Skeletal muscle tissue (tissue), 4 donors: ENCODE data around the gene CD1D. TPM values are rescaled to one million over a fixed set of nuclear protein-coding genes. Genes with fewer than 3 reads are reported as not detected.

ENCODE experiments used
- H3K27ac ChIP-seq: one replicate; pipeline ENCODE4 v1.7.0; 2013; ENCODE audit warnings: mild to moderate bottlenecking, low read depth, low read length, inconsistent platforms
- H3K27me3 ChIP-seq, 3 donors: one replicate each; pipeline ENCODE4 v1.7.0; 2013; ENCODE audit warnings: low read length in 3 of 3; ENCODE audit not compliant: control insufficient read depth in 3 of 3, insufficient read depth in 3 of 3
- H3K36me3 ChIP-seq, 3 donors: one replicate each; pipeline ENCODE4 v1.7.0; 2013; ENCODE audit warnings: low read length in 3 of 3; ENCODE audit not compliant: control insufficient read depth in 3 of 3, insufficient read depth in 3 of 3
- H3K4me1 ChIP-seq, 3 donors: one replicate each; pipeline ENCODE4 v1.7.0; 2013; ENCODE audit warnings: low read length in 3 of 3, mild to moderate bottlenecking in 3 of 3; ENCODE audit not compliant: control insufficient read depth in 3 of 3, insufficient read depth in 3 of 3
- H3K4me3 ChIP-seq, 3 donors: one replicate each; pipeline ENCODE4 v1.7.0; 2013; ENCODE audit warnings: low read length in 3 of 3
- H3K9ac ChIP-seq, 3 donors: one replicate each; pipeline ENCODE4 v1.7.0; 2013; ENCODE audit warnings: low read length in 3 of 3, mild to moderate bottlenecking in 3 of 3, moderate library complexity in 2 of 3, low read depth in 1 of 3
- H3K9me3 ChIP-seq, 3 donors: one replicate each; pipeline ENCODE4 v1.7.0; 2013; ENCODE audit warnings: low read length in 3 of 3; ENCODE audit not compliant: control insufficient read depth in 3 of 3
- total RNA-seq: library from RNA; depleted of rRNA; stranded (reverse); fragments of >200 nt; gene quantifications from one replicate; pipeline ENCODE4 v1.2.3, GENCODE V29; 2014
- donor health status: Osteomylitis.

The CD1D gene
- total RNA-seq, 1 donor from 2014 or later, result 1.0 TPM

GRCh38 chr1:158188611-158189010 is 7.9 kb downstream of the CD1D start:
- H3K36me3 ChIP-seq, result peaks cover 0 to 4% (median 0%) of the 10 kb centered on the region in 3 donors
- no peaks in the 10 kb centered on the region for H3K4me1 ChIP-seq
- peaks cover 2 to 8% (median 3%) of the 10 kb centered on the region in 3 donors for H3K27me3 ChIP-seq
- H3K4me3 ChIP-seq, result no peak overlapping the region
- no peak overlapping the region for H3K27ac ChIP-seq
- no peaks in the 10 kb centered on the region for H3K9me3 ChIP-seq
- H3K9ac ChIP-seq, result no peak overlapping the region

- no peak overlapping the region for H3K4me3 ChIP-seq
- H3K27ac ChIP-seq, result no peak overlapping the region
- H3K9me3 ChIP-seq, result no peaks in the 10 kb centered on the region
- H3K27me3 ChIP-seq, result peaks cover 0 to 5% (median 3%) of the 10 kb centered on the region in 3 donors
- H3K36me3 ChIP-seq, result peaks cover 0 to 4% (median 0%) of the 10 kb centered on the region in 3 donors
- no peak overlapping the region for H3K9ac ChIP-seq
- H3K4me1 ChIP-seq, result no peaks in the 10 kb centered on the region
Measured at GRCh38 chr1:158189624-158190023, 8.9 kb downstream of the CD1D start.

DNA sequence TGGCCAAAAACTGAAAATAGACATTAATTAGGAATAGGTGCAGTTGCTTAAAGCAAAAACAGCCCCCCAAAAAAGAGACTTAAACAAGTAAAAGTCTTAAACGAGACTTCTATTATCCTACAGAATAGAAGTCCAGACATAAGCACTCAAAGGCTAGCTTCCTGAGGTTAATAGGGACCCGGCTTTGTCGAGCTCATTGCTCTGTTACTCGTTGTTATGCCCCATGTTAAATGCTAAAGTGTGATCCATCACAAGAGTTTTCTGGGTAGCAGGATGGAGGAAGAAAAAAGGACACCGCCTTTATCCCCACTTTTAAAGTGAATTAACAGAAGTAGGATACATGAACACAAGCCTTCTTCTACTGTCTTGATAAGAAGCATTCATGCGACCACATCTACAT is 10.6 kb downstream of the CD1D start:
- Histone ChIP-seq H3K9me3 (no peaks in the 10 kb centered on the region), H3K4me1 (no peaks in the 10 kb centered on the region), H3K4me3 (no peak overlapping the region), H3K27me3 (peaks cover 0 to 5% (median 3%) of the 10 kb centered on the region in 3 donors), H3K27ac (no peak overlapping the region), H3K9ac (no peak overlapping the region), H3K36me3 (no peaks in the 10 kb centered on the region)

GRCh38 chr1:158196461-158196860 is 15.8 kb downstream of the CD1D start:
- no peak overlapping the region for H3K27ac ChIP-seq
- H3K4me3 ChIP-seq, result no peak overlapping the region
- no peak overlapping the region for H3K9ac ChIP-seq
- no peaks in the 10 kb centered on the region for H3K4me1 ChIP-seq
- no peaks in the 10 kb centered on the region for H3K9me3 ChIP-seq
- peaks cover 0 to 3% (median under 1%) of the 10 kb centered on the region in 3 donors for H3K27me3 ChIP-seq
- H3K36me3 ChIP-seq, result no peaks in the 10 kb centered on the region

- peaks cover 0 to 4% (median 0%) of the 10 kb centered on the region in 3 donors for H3K27me3 ChIP-seq
- no peak overlapping the region for H3K9ac ChIP-seq
- no peak overlapping the region for H3K4me3 ChIP-seq
- no peaks in the 10 kb centered on the region for H3K9me3 ChIP-seq
- no peak overlapping the region for H3K27ac ChIP-seq
- H3K36me3 ChIP-seq, result no peaks in the 10 kb centered on the region
- H3K4me1 ChIP-seq, result no peaks in the 10 kb centered on the region
Measured at GRCh38 chr1:158199849-158200248, 19.2 kb downstream of the CD1D start.

DNA sequence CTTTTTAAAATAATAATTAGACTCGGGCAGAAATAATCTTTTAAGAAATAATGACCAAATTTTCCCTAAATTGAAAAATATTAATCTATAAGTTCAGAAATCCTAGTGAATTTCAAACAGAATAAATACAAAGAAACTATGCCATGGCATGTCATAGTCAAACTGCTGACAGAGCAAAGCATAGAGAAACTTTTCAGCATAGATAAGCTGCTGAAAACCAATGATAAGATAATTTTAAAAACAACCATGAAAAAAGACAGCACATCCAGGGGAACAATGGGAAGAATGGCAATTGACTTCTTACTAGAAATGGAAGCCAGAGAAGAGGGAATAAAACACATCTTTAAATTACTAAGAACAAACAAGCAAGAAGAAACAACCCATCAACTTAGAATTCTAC is 19.8 kb downstream of the CD1D start:
- Histone ChIP-seq H3K36me3 (no peaks in the 10 kb centered on the region), H3K9ac (no peak overlapping the region), H3K9me3 (no peaks in the 10 kb centered on the region), H3K4me3 (no peak overlapping the region), H3K4me1 (no peaks in the 10 kb centered on the region), H3K27ac (no peak overlapping the region), H3K27me3 (peaks cover 0 to 4% (median 0%) of the 10 kb centered on the region in 3 donors)

GRCh38 chr1:158203693-158204457 is 23.2 kb downstream of the CD1D start:
- no peaks in the 10 kb centered on the region for H3K4me1 ChIP-seq
- no peaks in the 10 kb centered on the region for H3K36me3 ChIP-seq
- H3K9me3 ChIP-seq, result no peaks in the 10 kb centered on the region
- H3K9ac ChIP-seq, result no peak overlapping the region
- H3K27me3 ChIP-seq, result peaks cover 0 to 4% (median 0%) of the 10 kb centered on the region in 3 donors
- H3K27ac ChIP-seq, result no peak overlapping the region
- no peak overlapping the region for H3K4me3 ChIP-seq

DNA sequence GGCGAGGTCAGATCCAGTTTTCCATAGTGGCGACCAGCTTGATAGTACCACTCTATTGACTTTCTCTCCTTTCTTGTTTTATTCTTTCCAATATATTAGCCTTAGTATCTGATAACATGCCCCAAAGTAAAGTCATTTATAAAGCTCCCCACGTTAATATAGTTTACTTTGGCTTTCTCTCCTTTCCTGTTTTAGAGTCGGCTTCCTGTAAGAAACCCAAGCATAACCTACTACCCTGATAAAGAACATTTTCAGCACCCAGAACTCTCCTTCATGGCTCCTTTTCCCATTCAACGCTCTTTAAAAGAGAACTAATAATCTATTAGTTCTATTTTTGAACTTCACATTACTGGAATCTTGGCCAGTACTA is 23.7 kb downstream of the CD1D start:
- peaks cover 0 to 4% (median 0%) of the 10 kb centered on the region in 3 donors for H3K27me3 ChIP-seq
- H3K36me3 ChIP-seq, result no peaks in the 10 kb centered on the region
- no peak overlapping the region for H3K4me3 ChIP-seq
- no peak overlapping the region for H3K9ac ChIP-seq
- no peaks in the 10 kb centered on the region for H3K4me1 ChIP-seq
- no peak overlapping the region for H3K27ac ChIP-seq
- H3K9me3 ChIP-seq, result no peaks in the 10 kb centered on the region

DNA sequence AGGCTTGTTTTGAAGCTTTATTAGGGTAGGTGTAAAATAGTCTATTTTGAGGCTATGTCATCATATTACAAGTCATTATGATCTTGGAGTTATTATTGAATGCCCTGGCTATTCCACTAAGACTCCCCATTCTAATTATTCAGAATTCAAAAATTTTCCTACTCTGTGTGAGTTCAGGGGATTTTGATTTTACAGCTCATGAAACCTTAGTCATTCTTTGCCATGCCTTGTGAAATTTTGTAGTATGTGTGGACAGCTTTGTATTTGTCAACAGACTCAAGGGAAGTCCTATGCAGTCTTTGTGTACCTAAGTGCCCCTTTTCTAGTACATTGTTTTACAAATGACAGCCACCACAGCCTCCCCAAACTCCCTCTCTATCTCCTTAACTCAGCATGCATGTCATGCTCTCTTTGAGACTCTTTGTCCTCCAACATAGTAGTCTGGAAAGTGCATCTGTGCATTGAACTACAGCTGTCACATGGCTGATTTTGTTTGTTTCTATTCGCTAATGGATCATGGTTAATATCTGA is 28.0 kb downstream of the CD1D start:
- Histone ChIP-seq H3K4me3 (no peak overlapping the region), H3K9ac (no peak overlapping the region), H3K9me3 (no peaks in the 10 kb centered on the region), H3K27ac (no peak overlapping the region), H3K27me3 (peaks cover 0 to 6% (median 0%) of the 10 kb centered on the region in 3 donors), H3K36me3 (no peaks in the 10 kb centered on the region), H3K4me1 (no peaks in the 10 kb centered on the region)

DNA sequence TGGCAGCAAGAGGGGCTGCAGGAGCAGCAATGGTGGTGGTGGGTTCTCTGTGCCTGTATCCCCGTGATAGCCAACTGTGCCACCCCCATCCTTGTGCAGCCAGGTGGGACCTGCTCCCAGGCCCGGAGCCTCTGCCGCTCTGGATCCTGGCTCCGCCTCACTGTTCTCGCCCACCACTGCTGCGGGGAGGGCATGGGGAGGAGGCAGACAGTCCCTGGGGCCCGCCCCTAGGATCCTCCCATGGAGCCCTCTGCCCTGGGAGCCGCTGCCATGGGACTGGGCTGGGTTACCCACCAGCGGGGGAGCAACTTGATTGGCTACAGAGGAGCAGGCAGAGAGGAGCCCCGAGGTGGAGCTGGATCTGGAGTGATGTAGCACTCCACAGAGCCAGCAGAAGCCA is 31.6 kb downstream of the CD1D start:
- no peak overlapping the region for H3K9ac ChIP-seq
- peaks cover 0 to 6% (median 0%) of the 10 kb centered on the region in 3 donors for H3K27me3 ChIP-seq
- no peaks in the 10 kb centered on the region for H3K9me3 ChIP-seq
- H3K4me3 ChIP-seq, result no peak overlapping the region
- H3K4me1 ChIP-seq, result no peaks in the 10 kb centered on the region
- H3K27ac ChIP-seq, result no peak overlapping the region
- no peaks in the 10 kb centered on the region for H3K36me3 ChIP-seq
